Renal pelvis (tissue), 4 donors: ENCODE data around the gene CAMLG. TPM values are rescaled to one million over a fixed set of nuclear protein-coding genes. Genes with fewer than 3 reads are reported as not detected.
A peak's percentile ranks its signal among the peaks of the same experiment; 100 is the strongest.
"Not testable (repeated sequence)": the region's sequence is repeated elsewhere in the genome, so short reads cannot be mapped to it uniquely, and the experiment has no call there.

Experiments used
- DNase-seq: peaks from one replicate; pipeline ENCODE4 v3.0.0-alpha.2; 2013
- polyA plus RNA-seq, 3 donors: library from polyadenylated mRNA; unstranded; fragments of 120-200 nt; gene quantifications; one replicate each; pipeline ENCODE4 v1.2.1, GENCODE V29; 2013; ENCODE audit not compliant: insufficient read length in 3 of 3

CAMLG gene
- polyA plus RNA-seq, 3 donors, result 59.3 to 60.3 (median 59.8) TPM

GRCh38 chr5:134758504-134759341 lies 20.4 kb downstream of the CAMLG start, which contains the start of gene DDX46:
TSS of gene DDX46 (plus strand) at chr5:134758779. CDS start at chr5:134758939, 160 bp downstream.
- DNase-seq, result peak; percentile 92

DNA sequence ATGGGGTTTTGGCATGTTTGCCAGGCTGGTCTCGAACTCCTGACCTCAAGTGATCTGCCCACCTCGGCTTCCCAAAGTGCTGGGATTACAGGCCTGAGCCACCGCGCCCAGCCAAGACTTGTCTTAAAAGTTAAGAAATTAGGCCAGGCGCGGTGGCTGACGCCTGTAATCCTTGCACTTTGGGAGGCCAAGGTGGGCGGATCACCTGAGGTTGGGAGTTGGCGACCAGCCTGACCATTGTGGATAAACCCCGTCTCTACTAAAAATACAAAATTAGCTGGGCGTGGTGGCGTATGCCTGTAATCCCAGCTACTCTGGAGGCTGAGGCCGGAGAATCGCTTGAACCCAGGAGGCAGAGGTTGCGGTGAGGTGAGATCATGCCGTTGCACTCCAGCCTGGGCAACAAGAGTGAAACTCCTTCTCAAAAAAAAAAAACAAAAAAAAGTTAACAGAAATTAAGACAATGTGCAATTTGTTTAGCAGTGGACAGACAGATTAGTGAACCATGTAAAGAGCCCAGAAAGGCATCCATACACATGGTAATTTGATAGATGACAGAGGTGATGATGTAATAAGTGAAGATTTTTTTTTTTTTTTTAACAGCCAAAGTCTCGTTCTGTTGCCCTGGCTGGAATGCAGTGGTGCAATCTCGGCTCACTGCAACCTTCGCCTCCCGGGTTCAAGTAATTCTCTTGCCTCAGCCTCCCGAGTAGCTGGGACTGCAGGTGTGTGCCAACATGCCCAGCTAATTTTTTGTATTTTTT lies 29.4 kb downstream of the CAMLG start:
- DNase-seq, result not testable (repeated sequence)

GRCh38 chr5:134769206-134769605 lies 30.9 kb downstream of the CAMLG start:
- no peak for DNase-seq

- DNase-seq, result no peak
Observed at GRCh38 chr5:134772461-134773125, 34.2 kb downstream of the CAMLG start.

DNA sequence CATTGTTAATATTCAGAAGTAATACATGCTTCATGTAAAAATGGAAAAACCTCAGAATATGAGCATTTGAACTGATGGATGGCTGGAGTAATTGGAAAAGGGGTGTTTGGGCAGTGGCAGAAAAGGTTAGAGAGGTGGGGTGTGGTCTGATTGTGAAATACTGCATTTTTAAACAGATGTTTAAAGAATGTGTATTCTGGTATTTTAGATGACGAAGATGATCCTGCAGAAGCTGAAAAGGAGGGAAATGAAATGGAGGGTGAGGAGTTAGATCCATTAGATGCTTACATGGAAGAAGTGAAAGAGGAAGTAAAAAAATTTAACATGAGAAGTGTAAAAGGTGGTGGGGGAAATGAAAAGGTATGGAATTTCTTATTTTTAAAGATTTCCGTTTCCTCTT lies 39.0 kb downstream of the CAMLG start:
- DNase-seq, result no peak

DNA sequence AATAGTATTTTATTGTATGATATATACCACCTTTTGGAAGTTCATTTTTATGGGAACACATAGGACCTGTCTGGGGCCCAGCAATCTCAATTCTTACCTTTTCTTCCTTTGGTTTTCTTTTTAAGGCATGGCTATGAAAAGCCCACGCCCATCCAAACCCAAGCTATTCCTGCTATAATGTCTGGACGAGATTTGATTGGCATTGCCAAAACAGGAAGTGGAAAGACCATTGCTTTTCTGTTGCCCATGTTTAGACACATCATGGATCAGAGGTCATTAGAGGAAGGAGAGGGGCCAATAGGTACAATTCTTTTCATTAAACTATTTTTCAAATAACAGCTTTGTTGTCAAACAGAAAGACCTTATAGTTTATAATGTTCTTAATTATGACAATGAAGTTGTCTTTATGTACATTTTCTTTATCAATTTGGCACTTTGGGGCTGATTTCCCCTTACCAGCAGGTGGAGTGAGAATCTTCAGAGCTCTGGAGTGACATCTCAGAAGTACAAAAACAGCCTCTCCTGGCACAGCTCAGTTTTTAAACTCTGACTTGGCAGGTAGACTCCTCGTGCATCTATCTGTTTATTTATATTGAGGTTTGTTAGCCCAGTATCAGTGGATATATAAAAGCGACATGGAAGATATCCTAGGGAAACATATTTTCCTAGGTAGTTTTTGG lies 46.0 kb downstream of the CAMLG start:
- DNase-seq, result no peak

- no peak for DNase-seq
Observed at GRCh38 chr5:134784946-134785620, 46.7 kb downstream of the CAMLG start.

DNA sequence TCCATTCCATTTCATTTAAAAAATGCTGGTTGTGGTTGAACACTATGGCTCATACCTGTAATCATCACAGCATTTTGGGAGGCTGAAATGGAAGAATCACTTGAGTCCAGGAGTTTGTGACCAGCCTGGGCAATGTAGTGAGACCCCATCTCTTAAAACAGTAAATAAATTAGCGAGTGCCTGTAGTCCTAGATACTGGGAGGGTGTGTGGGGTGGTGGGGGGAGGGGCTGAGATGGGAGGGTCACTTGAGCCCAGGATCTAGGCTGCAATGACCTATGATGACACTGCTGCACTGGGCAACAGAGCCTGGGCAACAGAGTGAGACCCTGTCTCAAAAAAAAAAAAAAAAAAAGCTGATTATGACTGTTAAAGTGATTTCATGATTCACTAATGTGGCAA lies 49.3 kb downstream of the CAMLG start:
- no peak for DNase-seq

DNA sequence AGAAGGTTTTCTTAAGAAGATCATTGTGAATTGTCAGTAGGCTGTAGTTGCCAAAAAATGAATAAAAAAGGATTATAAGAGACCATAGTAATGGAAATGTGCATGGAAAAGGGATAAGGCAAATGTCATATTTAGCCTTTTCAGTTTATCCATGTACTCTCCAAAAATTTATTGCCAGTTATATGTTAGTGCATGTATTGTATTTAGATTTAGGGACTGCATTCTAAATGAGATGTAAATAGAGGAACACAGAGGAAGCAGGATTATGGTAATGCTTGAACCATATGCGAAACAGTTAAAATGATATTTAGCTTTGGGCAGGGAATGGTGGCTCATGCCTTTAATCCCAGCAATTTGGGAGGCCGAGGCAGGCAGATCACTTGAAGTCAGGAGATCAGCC lies 53.2 kb downstream of the CAMLG start:
- DNase-seq, result no peak

DNA sequence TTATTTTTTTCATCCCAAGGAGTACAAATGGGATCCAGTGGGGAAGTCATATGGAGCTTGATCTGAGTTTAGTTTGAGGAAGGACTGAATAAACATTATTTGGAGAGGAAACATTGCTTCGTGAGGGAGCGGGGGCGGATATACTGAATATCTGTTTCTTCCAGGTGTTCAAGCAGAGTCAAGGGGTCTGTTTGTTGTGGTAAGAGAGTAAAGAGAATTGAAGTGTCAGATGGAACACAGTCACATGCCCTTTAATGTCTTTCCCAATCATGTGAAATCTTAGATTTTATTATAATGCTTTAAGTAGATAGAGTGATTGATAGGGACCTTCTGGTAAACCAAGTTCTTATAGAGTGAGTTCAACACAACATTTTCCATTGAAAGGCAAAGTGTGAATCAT lies 53.9 kb downstream of the CAMLG start:
- DNase-seq, result no peak

DNA sequence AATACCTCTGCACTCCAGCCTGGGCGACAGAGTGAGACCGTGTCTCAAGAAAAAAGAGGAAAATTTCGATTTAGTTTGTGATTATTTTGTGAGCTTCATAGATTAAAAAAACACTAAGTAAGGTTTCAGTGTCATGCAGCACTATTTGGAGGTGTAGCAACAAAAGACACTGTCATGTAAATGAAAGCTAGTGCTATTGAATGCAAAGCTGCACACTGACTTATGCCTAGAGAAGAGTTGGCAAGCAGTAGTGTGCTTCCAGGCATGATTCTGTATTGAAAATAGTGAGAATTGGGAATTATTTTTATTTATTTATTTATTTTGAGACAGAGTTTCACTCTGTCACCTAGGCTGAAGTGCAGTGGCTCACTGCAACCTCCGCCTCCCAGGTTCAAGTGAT lies 54.8 kb downstream of the CAMLG start:
- no peak for DNase-seq

- DNase-seq, result no peak
Observed at GRCh38 chr5:134794082-134794481, 55.7 kb downstream of the CAMLG start.

GRCh38 chr5:134794819-134795218 lies 56.5 kb downstream of the CAMLG start:
- no peak for DNase-seq

DNA sequence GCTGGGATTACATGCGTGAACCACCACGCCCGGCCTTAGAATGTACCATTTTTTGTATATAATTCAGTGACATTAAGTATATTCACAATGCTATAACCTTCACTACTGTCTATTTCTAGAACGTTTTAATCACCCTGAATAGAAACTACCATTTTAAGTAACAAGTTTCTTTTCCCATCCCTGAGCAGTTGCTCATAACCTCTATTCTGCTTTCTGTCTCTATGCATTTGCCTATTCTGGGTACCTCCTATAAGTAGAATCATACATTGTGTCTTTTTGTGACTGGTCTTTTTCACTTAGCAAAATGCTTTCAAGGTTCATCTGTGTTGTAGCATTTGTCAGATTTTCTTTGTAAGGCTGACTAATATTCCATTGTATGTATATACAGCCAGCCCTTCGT lies 60.1 kb downstream of the CAMLG start:
- DNase-seq, result no peak

Other genes starting within 250 kb of the CAMLG start
- 10 to 100 TPM; 11.1 to 14.3 (median 13.8) TPM for gene JADE2, start 212.9 kb upstream of the CAMLG start, polyA plus RNA-seq
- gene SAR1B, start 105.7 kb upstream of the CAMLG start, polyA plus RNA-seq, result 10 to 100 TPM; 38.2 to 48.0 (median 40.0) TPM
- 10 to 100 TPM; 19.4 to 21.8 (median 21.2) TPM for gene SEC24A, start 89.8 kb upstream of the CAMLG start, polyA plus RNA-seq
- 100 to 1,000 TPM in 1 of 3 donors, 10 to 100 TPM in 2; 73.8 to 101 (median 84.7) TPM for gene DDX46, start 20.2 kb downstream of the CAMLG start, polyA plus RNA-seq
- 100 to 1,000 TPM in 1 of 3 donors, 10 to 100 TPM in 2; 78.1 to 106 (median 96.4) TPM for gene C5orf24, start 107.4 kb downstream of the CAMLG start, polyA plus RNA-seq
- gene TXNDC15, start 135.8 kb downstream of the CAMLG start, polyA plus RNA-seq, result 10 to 100 TPM; 73.8 to 88.1 (median 84.9) TPM
- gene PCBD2, start 166.6 kb downstream of the CAMLG start, polyA plus RNA-seq, result 10 to 100 TPM in 2 of 3 donors, 1 to 10 TPM in 1; 8.1 to 23.0 (median 16.5) TPM
- 1 to 10 TPM; 1.0 to 1.8 (median 1.5) TPM for gene CATSPER3, start 229.4 kb downstream of the CAMLG start, polyA plus RNA-seq